Measurements from ENCODE around the gene PDE3B. TPM values are rescaled to one million over a fixed set of nuclear protein-coding genes. Genes with fewer than 3 reads are reported as not detected.

The PDE3B gene
- polyA plus RNA-seq, 1 of the 3 experiments (the other 2 are of a cell fraction), result 0.26 TPM

DNA sequence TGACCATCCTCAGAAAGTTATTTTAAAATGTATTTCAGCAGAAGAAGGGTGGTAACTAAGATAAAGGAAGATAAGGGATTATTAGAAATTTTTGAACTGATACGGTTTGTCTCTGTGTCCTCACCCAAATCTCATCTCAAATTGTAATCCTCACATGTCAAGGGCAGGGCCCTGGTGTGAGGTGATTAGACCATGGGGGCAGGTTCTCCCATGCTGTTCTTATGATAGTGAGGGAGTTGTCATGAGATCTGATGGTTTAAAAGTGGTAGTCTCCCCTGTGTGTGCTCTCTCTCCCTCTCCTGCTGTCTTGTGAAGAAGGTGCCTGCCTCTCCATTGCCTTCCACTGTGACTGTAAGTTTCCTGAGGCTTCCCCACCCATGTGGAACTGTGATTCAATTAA lies 212.3 kb downstream of the PDE3B start (continued):
- TF ChIP-seq, protein P1, sequence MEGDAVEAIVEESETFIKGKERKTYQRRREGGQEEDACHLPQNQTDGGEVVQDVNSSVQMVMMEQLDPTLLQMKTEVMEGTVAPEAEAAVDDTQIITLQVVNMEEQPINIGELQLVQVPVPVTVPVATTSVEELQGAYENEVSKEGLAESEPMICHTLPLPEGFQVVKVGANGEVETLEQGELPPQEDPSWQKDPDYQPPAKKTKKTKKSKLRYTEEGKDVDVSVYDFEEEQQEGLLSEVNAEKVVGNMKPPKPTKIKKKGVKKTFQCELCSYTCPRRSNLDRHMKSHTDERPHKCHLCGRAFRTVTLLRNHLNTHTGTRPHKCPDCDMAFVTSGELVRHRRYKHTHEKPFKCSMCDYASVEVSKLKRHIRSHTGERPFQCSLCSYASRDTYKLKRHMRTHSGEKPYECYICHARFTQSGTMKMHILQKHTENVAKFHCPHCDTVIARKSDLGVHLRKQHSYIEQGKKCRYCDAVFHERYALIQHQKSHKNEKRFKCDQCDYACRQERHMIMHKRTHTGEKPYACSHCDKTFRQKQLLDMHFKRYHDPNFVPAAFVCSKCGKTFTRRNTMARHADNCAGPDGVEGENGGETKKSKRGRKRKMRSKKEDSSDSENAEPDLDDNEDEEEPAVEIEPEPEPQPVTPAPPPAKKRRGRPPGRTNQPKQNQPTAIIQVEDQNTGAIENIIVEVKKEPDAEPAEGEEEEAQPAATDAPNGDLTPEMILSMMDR (IDR thresholded peaks at IDR 0.05), result no peak
- TF ChIP-seq NFIC (IDR thresholded peaks at IDR 0.05; ENCODE audit: borderline replicate concordance) (no peak), RXRA (IDR thresholded peaks at IDR 0.05; ENCODE audit: borderline replicate concordance, low read depth) (no peak), RCOR1 (IDR thresholded peaks at IDR 0.05; ENCODE audit: low read length) (no peak), RAD21 (IDR thresholded peaks at IDR 0.05; ENCODE audit: low read length) (no peak), NRF1 (IDR thresholded peaks at IDR 0.05; ENCODE audit: low read depth, low read length) (no peak)
- TF ChIP-seq, protein P2, sequence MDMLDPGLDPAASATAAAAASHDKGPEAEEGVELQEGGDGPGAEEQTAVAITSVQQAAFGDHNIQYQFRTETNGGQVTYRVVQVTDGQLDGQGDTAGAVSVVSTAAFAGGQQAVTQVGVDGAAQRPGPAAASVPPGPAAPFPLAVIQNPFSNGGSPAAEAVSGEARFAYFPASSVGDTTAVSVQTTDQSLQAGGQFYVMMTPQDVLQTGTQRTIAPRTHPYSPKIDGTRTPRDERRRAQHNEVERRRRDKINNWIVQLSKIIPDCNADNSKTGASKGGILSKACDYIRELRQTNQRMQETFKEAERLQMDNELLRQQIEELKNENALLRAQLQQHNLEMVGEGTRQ (IDR thresholded peaks at IDR 0.05; ENCODE audit: borderline replicate concordance, low read depth, low read length), result no peak
- TF ChIP-seq, protein P3, sequence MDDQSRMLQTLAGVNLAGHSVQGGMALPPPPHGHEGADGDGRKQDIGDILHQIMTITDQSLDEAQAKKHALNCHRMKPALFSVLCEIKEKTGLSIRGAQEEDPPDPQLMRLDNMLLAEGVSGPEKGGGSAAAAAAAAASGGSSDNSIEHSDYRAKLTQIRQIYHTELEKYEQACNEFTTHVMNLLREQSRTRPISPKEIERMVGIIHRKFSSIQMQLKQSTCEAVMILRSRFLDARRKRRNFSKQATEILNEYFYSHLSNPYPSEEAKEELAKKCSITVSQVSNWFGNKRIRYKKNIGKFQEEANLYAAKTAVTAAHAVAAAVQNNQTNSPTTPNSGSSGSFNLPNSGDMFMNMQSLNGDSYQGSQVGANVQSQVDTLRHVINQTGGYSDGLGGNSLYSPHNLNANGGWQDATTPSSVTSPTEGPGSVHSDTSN (IDR thresholded peaks at IDR 0.05), result no peak

DNA sequence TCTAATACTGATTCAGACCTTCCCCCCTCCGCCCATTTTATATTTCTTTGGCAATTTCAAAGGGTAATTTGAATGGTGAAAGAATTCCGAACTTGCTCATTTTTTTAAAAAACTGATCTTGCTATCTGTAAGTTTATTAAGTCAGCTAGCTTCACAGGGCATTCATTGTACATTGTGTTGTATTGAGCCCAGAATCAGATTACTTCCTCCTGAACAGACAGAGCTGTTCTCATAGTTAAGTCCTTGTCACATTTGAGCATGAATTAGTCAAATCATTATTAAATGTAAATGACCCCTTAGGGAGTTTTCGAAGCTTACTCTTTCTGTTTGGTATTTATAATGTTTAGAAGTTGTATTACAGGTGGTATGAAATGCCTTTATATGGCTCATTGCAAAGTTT lies 214.0 kb downstream of the PDE3B start:
- POLR2A ChIA-PET, result no interaction called here
- H3K9me3 ChIP-seq, result no peaks in the 10 kb centered on the region
- no peaks in the 10 kb centered on the region for H3K9me2 ChIP-seq
- H3F3A ChIP-seq (replicated peaks; ENCODE audit: insufficient read depth), result peaks cover 3% of the 10 kb centered on the region
- no peaks in the 10 kb centered on the region for H3K79me2 ChIP-seq (ENCODE audit: insufficient read depth)
- H3K4me1 ChIP-seq (ENCODE audit: control insufficient read depth in 1 of 2, insufficient read depth in 2 of 2, low read depth in 1 of 2, low read length in 1 of 2), result no peaks in the 10 kb centered on the region
- WGBS (ENCODE audit: low lambda C conversion rate), result 55% methylated on average over 3 of the region's 3 CpGs
- H3K36me3 ChIP-seq (replicated peaks in 1 of 2; ENCODE audit: control insufficient read depth in 1 of 2, insufficient read depth in 2 of 2, low read length in 1 of 2), result no peaks in the 10 kb centered on the region
- no peaks in the 10 kb centered on the region for H4K20me1 ChIP-seq (ENCODE audit: insufficient read depth)
- no peaks in the 10 kb centered on the region for H3K27me3 ChIP-seq (ENCODE audit: insufficient read depth)
- no peak for TF ChIP-seq EP300 (IDR thresholded peaks at IDR 0.05; ENCODE audit: borderline replicate concordance in 1 of 2, low read depth in 1 of 2, low read length in 1 of 2)
- TF ChIP-seq, protein P2 (IDR thresholded peaks at IDR 0.05; ENCODE audit: borderline replicate concordance, low read depth, low read length), result no peak
- TF ChIP-seq SIN3A (IDR thresholded peaks at IDR 0.05; ENCODE audit: borderline replicate concordance, low read depth, low read length), result no peak
- TF ChIP-seq MXI1 (IDR thresholded peaks at IDR 0.05; ENCODE audit: low read depth, low read length), result no peak
- TF ChIP-seq NRF1 (IDR thresholded peaks at IDR 0.05; ENCODE audit: low read depth, low read length), result no peak
- no peak for TF ChIP-seq FOXJ3 (CRISPR knock-in tag; IDR thresholded peaks at IDR 0.05)
- no peak for TF ChIP-seq JUND (IDR thresholded peaks at IDR 0.05)
- no peak for TF ChIP-seq MEF2A (IDR thresholded peaks at IDR 0.05; ENCODE audit: borderline replicate concordance, low read depth)
- no peak for TF ChIP-seq TCF12 (IDR thresholded peaks at IDR 0.05)
- no peak for TF ChIP-seq NFIC (IDR thresholded peaks at IDR 0.05; ENCODE audit: borderline replicate concordance)
- TF ChIP-seq, protein P4, sequence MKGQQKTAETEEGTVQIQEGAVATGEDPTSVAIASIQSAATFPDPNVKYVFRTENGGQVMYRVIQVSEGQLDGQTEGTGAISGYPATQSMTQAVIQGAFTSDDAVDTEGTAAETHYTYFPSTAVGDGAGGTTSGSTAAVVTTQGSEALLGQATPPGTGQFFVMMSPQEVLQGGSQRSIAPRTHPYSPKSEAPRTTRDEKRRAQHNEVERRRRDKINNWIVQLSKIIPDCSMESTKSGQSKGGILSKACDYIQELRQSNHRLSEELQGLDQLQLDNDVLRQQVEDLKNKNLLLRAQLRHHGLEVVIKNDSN (IDR thresholded peaks at IDR 0.05; ENCODE audit: borderline replicate concordance, low read depth), result no peak
- no peak for DNase-seq
- H3K27ac ChIP-seq (ENCODE audit: low read depth in 2 of 2, low read length in 1 of 2), result no peak overlapping the region
- H2AFZ ChIP-seq (ENCODE audit: low read depth), result no peak overlapping the region
- CTCF ChIA-PET, result interaction anchor here (0.6 to 1.3 kb wide), 3 partner anchors 12 to 28 kb away, joined by 3 read pairs; no protein-coding TSS in a partner anchor
- H3K4me3 ChIP-seq (ENCODE audit: low read depth in 2 of 2, low read length in 1 of 2), result no peak overlapping the region
- no peak overlapping the region for H3K9ac ChIP-seq
- no peak overlapping the region for H3K4me2 ChIP-seq

All from SK-N-SH (cell line).